Measurements from ENCODE around the gene STX2. TPM values are rescaled to one million over a fixed set of nuclear protein-coding genes. Genes with fewer than 3 reads are reported as not detected.

The STX2 gene
- total and polyA plus RNA-seq, 2 donors from 2014 or later = 10.1 to 20.4 TPM

GRCh38 chr12:130847112-130847511 is 8.1 kb upstream of the STX2 start:
- no peaks in the 10 kb centered on the region for H3K9me3 ChIP-seq (ENCODE audit: control insufficient read depth in 2 of 3, insufficient read depth in 1 of 3, low read length in 3 of 3)
- H3K27ac ChIP-seq (ENCODE audit: low read depth in 2 of 2, low read length in 2 of 2) = no peak overlapping the region
- H3K9ac ChIP-seq (ENCODE audit: low read length in 3 of 3) = no peak overlapping the region
- FAIRE-seq (no peak), DNase-seq (no peak)
- no peak overlapping the region for H3K4me3 ChIP-seq (ENCODE audit: low read length in 3 of 3)
- peaks cover 0 to 4% (median 4%) of the 10 kb centered on the region in 3 donors for H3K4me1 ChIP-seq (ENCODE audit: control insufficient read depth in 2 of 3, insufficient read depth in 2 of 3, low read depth in 1 of 3, low read length in 3 of 3)
- H3K27me3 ChIP-seq (ENCODE audit: control insufficient read depth, insufficient read depth, low read length) = no peaks in the 10 kb centered on the region
- H3K36me3 ChIP-seq (ENCODE audit: control insufficient read depth in 2 of 3, insufficient read depth in 3 of 3, low read length in 3 of 3) = no peaks in the 10 kb centered on the region
- intact Hi-C loops (cut with DNase I) = no loop called here
- no peak for TF ChIP-seq CTCF (IDR thresholded peaks at IDR 0.05; ENCODE audit: borderline replicate concordance, extremely low read depth, insufficient read depth)

DNA sequence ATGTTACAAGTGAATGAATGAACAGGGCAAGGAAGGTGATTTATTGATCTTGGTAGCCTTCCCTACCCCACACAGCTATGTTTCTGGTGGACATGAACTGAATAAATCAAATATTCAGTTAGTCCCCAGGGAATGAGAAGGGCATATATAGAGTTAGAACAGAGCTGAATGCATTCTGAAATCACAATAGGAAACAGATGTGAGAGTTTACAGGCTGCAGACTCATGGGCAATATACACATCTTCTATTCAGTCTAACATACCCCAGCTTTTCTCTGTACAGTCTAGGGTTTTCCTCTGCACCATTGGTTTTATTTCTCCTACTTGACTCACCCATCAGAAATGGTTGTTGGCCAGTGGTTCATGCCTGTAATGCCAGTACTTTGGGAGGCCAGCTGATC is 7.3 kb upstream of the STX2 start:
- H3K9me3 ChIP-seq (ENCODE audit: control insufficient read depth in 2 of 3, insufficient read depth in 1 of 3, low read length in 3 of 3) = no peaks in the 10 kb centered on the region
- no peak overlapping the region for H3K27ac ChIP-seq (ENCODE audit: low read depth in 2 of 2, low read length in 2 of 2)
- no peaks in the 10 kb centered on the region for H3K36me3 ChIP-seq (ENCODE audit: control insufficient read depth in 2 of 3, insufficient read depth in 3 of 3, low read length in 3 of 3)
- intact Hi-C loops (cut with DNase I) = no loop called here
- H3K9ac ChIP-seq (ENCODE audit: low read length in 3 of 3) = no peak overlapping the region
- H3K4me3 ChIP-seq (ENCODE audit: low read length in 3 of 3) = no peak overlapping the region
- H3K4me1 ChIP-seq (ENCODE audit: control insufficient read depth in 2 of 3, insufficient read depth in 2 of 3, low read depth in 1 of 3, low read length in 3 of 3) = peaks cover 0 to 4% (median 4%) of the 10 kb centered on the region in 3 donors
- FAIRE-seq (no peak), DNase-seq (peak in 1 of 5 donors; percentile 25)
- TF ChIP-seq CTCF (IDR thresholded peaks at IDR 0.05; ENCODE audit: borderline replicate concordance, extremely low read depth, insufficient read depth) = no peak
- H3K27me3 ChIP-seq (ENCODE audit: control insufficient read depth, insufficient read depth, low read length) = no peaks in the 10 kb centered on the region

DNA sequence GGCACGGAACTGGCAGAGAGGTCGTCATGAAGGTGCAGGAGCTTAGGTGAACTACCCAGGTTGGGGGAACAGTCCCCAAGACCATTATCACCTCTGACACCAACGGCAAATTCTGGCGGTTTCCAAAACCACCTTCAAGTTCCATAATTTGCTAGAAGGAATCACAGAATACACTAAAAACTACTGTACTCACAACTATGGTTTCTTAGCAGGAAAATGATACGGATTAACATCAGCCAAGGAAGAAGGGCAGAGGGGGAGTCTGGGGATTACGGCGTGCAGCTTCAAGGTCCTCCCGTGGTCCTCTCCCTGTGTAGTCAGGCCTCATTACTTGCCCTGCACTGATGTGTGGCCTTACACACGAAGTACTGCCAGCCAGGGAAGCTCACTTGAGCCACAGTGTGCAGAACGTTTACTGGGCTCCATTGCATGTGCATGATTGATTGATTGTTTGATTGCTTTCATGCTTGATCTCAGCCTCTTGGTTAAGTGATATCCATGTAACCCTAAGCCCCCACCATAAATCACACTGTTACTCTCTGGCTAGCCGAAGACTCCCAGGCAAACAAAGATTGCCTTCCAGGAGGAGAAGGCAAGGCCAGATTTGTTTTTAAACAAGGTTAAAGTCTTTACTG is 837 bp upstream of the STX2 start:
- Histone ChIP-seq H3K4me3 (ENCODE audit: low read length in 3 of 3) (peak overlapping the region; percentile 18 to 73 (median 71)), H3K27ac (ENCODE audit: low read depth in 2 of 2, low read length in 2 of 2) (no peak overlapping the region), H3K9ac (ENCODE audit: low read length in 3 of 3) (peak overlapping the region in 1 of 3 donors; percentile 52), H3K36me3 (ENCODE audit: control insufficient read depth in 2 of 3, insufficient read depth in 3 of 3, low read length in 3 of 3) (no peaks in the 10 kb centered on the region), H3K4me1 (ENCODE audit: control insufficient read depth in 2 of 3, insufficient read depth in 2 of 3, low read depth in 1 of 3, low read length in 3 of 3) (peaks cover 0 to 9% (median 6%) of the 10 kb centered on the region in 3 donors), H3K27me3 (ENCODE audit: control insufficient read depth, insufficient read depth, low read length) (no peaks in the 10 kb centered on the region), H3K9me3 (ENCODE audit: control insufficient read depth in 2 of 3, insufficient read depth in 1 of 3, low read length in 3 of 3) (no peaks in the 10 kb centered on the region)
- FAIRE-seq (no peak), DNase-seq (peak in 4 of 5 donors; percentile 80 to 93 (median 84))
- TF ChIP-seq CTCF (IDR thresholded peaks at IDR 0.05; ENCODE audit: borderline replicate concordance, extremely low read depth, insufficient read depth) = no peak
- intact Hi-C loops (cut with DNase I) = no loop called here
